ENCODE measurements around the gene MAST4.

GRCh38 chr5:66881480-66882161, 285.4 kb downstream of the MAST4 start:
- TF ChIP-seq DDIT3 (CRISPR knock-in tag; IDR thresholded peaks at IDR 0.05): no peak
- no peak for TF ChIP-seq ZNF138 (CRISPR knock-in tag; IDR thresholded peaks at IDR 0.05; ENCODE audit: low read depth)
- TF ChIP-seq ZNF652 (CRISPR knock-in tag; IDR thresholded peaks at IDR 0.05; ENCODE audit: borderline replicate concordance, low read depth): no peak
- TF ChIP-seq CTCF (CRISPR knock-in tag; IDR thresholded peaks at IDR 0.05): no peak
- no peak for TF ChIP-seq TBX2 (CRISPR knock-in tag; IDR thresholded peaks at IDR 0.05; ENCODE audit: borderline replicate concordance)
- no peak for TF ChIP-seq PAXIP1 (CRISPR knock-in tag; conservative IDR thresholded peaks at IDR 0.05)

All from HepG2 (cell line).